IPS-15b (cell line): Measurements from ENCODE around the gene MEIG1.

ENCODE experiments used
- H3K27me3 ChIP-seq: one replicate; pipeline ENCODE4 v1.6.1; 2013; ENCODE audit warnings: low read length; ENCODE audit not compliant: control insufficient read depth, insufficient read depth
- H3K36me3 ChIP-seq: one replicate; pipeline ENCODE4 v1.6.1; 2013; ENCODE audit warnings: low read length; ENCODE audit not compliant: control insufficient read depth, insufficient read depth
- H3K4me1 ChIP-seq: one replicate; pipeline ENCODE4 v1.6.1; 2013; ENCODE audit warnings: mild to moderate bottlenecking, low read length; ENCODE audit not compliant: control insufficient read depth, insufficient read depth
- H3K4me3 ChIP-seq: one replicate; pipeline ENCODE4 v1.5.1; 2013; ENCODE audit warnings: low read depth, low read length
- H3K9ac ChIP-seq: one replicate; pipeline ENCODE4 v1.6.1; 2013; ENCODE audit warnings: low read depth, mild to moderate bottlenecking, low read length
- H3K9me3 ChIP-seq: one replicate; pipeline ENCODE4 v1.6.1; 2013; ENCODE audit warnings: mild to moderate bottlenecking, low read length; ENCODE audit not compliant: control insufficient read depth, insufficient read depth

MEIG1 gene

GRCh38 chr10:14959221-14960057, at the start of gene MEIG1:
MEIG1 (plus strand) TSS chr10:14959388; CDS start chr10:14966469, 7,081 bp downstream.
- H3K27me3 ChIP-seq = peaks cover 21% of the 10 kb centered on the region
- H3K4me3 ChIP-seq = peak within 1 kb of the TSS; percentile 80
- H3K4me1 ChIP-seq = no peaks in the 10 kb centered on the region
- no peaks in the 10 kb centered on the region for H3K9me3 ChIP-seq
- H3K36me3 ChIP-seq = no peaks in the 10 kb centered on the region
- peak within 1 kb of the TSS; percentile 79 for H3K9ac ChIP-seq

- Histone ChIP-seq H3K4me1 (peaks cover 4% of the 10 kb centered on the region), H3K36me3 (peaks cover 4% of the 10 kb centered on the region), H3K9me3 (no peaks in the 10 kb centered on the region), H3K4me3 (no peak overlapping the region), H3K9ac (no peak overlapping the region), H3K27me3 (no peaks in the 10 kb centered on the region)
Observed at GRCh38 chr10:14910953-14911352, 48.2 kb upstream of the MEIG1 start.

- H3K4me1 ChIP-seq = peaks cover 4% of the 10 kb centered on the region
- no peak overlapping the region for H3K4me3 ChIP-seq
- no peaks in the 10 kb centered on the region for H3K27me3 ChIP-seq
- no peaks in the 10 kb centered on the region for H3K9me3 ChIP-seq
- H3K36me3 ChIP-seq = peaks cover 4% of the 10 kb centered on the region
- no peak overlapping the region for H3K9ac ChIP-seq
Observed at GRCh38 chr10:14911801-14912200, 47.4 kb upstream of the MEIG1 start.

GRCh38 chr10:14916600-14916999, 42.6 kb upstream of the MEIG1 start:
- H3K4me1 ChIP-seq = peaks cover 2% of the 10 kb centered on the region
- H3K4me3 ChIP-seq = no peak overlapping the region
- no peak overlapping the region for H3K9ac ChIP-seq
- H3K36me3 ChIP-seq = no peaks in the 10 kb centered on the region
- no peaks in the 10 kb centered on the region for H3K9me3 ChIP-seq
- H3K27me3 ChIP-seq = no peaks in the 10 kb centered on the region

- Histone ChIP-seq H3K9me3 (no peaks in the 10 kb centered on the region), H3K4me3 (no peak overlapping the region), H3K4me1 (no peaks in the 10 kb centered on the region), H3K9ac (no peak overlapping the region), H3K36me3 (no peaks in the 10 kb centered on the region), H3K27me3 (no peaks in the 10 kb centered on the region)
Observed at GRCh38 chr10:14917827-14918226, 41.4 kb upstream of the MEIG1 start.

- no peak overlapping the region for H3K9ac ChIP-seq
- H3K4me3 ChIP-seq = no peak overlapping the region
- H3K9me3 ChIP-seq = no peaks in the 10 kb centered on the region
- no peaks in the 10 kb centered on the region for H3K36me3 ChIP-seq
- H3K27me3 ChIP-seq = no peaks in the 10 kb centered on the region
- H3K4me1 ChIP-seq = no peaks in the 10 kb centered on the region
Observed at GRCh38 chr10:14918964-14919363, 40.2 kb upstream of the MEIG1 start.

- no peak overlapping the region for H3K4me3 ChIP-seq
- H3K9ac ChIP-seq = no peak overlapping the region
- no peaks in the 10 kb centered on the region for H3K27me3 ChIP-seq
- H3K9me3 ChIP-seq = no peaks in the 10 kb centered on the region
- peaks cover 3% of the 10 kb centered on the region for H3K36me3 ChIP-seq
- H3K4me1 ChIP-seq = no peaks in the 10 kb centered on the region
Observed at GRCh38 chr10:14924013-14924412, 35.2 kb upstream of the MEIG1 start.

GRCh38 chr10:14925268-14925667, 33.9 kb upstream of the MEIG1 start:
- H3K4me3 ChIP-seq = no peak overlapping the region
- peaks cover 3% of the 10 kb centered on the region for H3K36me3 ChIP-seq
- no peak overlapping the region for H3K9ac ChIP-seq
- no peaks in the 10 kb centered on the region for H3K4me1 ChIP-seq
- H3K9me3 ChIP-seq = no peaks in the 10 kb centered on the region
- H3K27me3 ChIP-seq = no peaks in the 10 kb centered on the region

- peaks cover 7% of the 10 kb centered on the region for H3K36me3 ChIP-seq
- H3K27me3 ChIP-seq = no peaks in the 10 kb centered on the region
- H3K4me3 ChIP-seq = no peak overlapping the region
- H3K9me3 ChIP-seq = no peaks in the 10 kb centered on the region
- no peaks in the 10 kb centered on the region for H3K4me1 ChIP-seq
- H3K9ac ChIP-seq = no peak overlapping the region
Observed at GRCh38 chr10:14926061-14926470, 33.1 kb upstream of the MEIG1 start.

GRCh38 chr10:14926722-14927416, 32.3 kb upstream of the MEIG1 start:
- H3K27me3 ChIP-seq = no peaks in the 10 kb centered on the region
- H3K9me3 ChIP-seq = no peaks in the 10 kb centered on the region
- H3K4me3 ChIP-seq = no peak overlapping the region
- peaks cover 7% of the 10 kb centered on the region for H3K36me3 ChIP-seq
- H3K9ac ChIP-seq = no peak overlapping the region
- H3K4me1 ChIP-seq = no peaks in the 10 kb centered on the region

- Histone ChIP-seq H3K27me3 (no peaks in the 10 kb centered on the region), H3K9me3 (no peaks in the 10 kb centered on the region), H3K4me1 (no peaks in the 10 kb centered on the region), H3K4me3 (no peak overlapping the region), H3K36me3 (peaks cover 7% of the 10 kb centered on the region), H3K9ac (no peak overlapping the region)
Observed at GRCh38 chr10:14930610-14931009, 28.6 kb upstream of the MEIG1 start.

- Histone ChIP-seq H3K36me3 (no peaks in the 10 kb centered on the region), H3K27me3 (no peaks in the 10 kb centered on the region), H3K4me3 (no peak overlapping the region), H3K4me1 (no peaks in the 10 kb centered on the region), H3K9ac (no peak overlapping the region), H3K9me3 (no peaks in the 10 kb centered on the region)
Observed at GRCh38 chr10:14936584-14936983, 22.6 kb upstream of the MEIG1 start.
